ENCODE results near the gene TTI1. TPM values are rescaled to one million over a fixed set of nuclear protein-coding genes. Genes with fewer than 3 reads are reported as not detected.
A peak's percentile ranks its signal among the peaks of the same experiment; 100 is the strongest.

Gene TTI1
- total RNA-seq, 1 experiment from 2014 or later = 37.4 TPM

- H3K27me3 ChIP-seq (ENCODE audit: insufficient read depth, low read length) = no peaks in the 10 kb centered on the region
- Mint-ChIP-seq H3K9me3 (peaks cover 8 to 11% of the 10 kb centered on the region in 2 experiments; a peak in 4 of 5 replicates), H3K4me3 (no peak overlapping the region), H3K27me3 (ENCODE audit: low read depth) (peaks cover 3% of the 10 kb centered on the region), H3K4me1 (peaks cover 11 to 14% of the 10 kb centered on the region in 2 experiments; a peak in 3 of 4 replicates), H3K27ac (no peak overlapping the region; a peak in 1 of 7 replicates), H3K36me3 (ENCODE audit: insufficient read depth in 1 of 3, low read depth in 3 of 3) (peaks cover 0 to 7% (median 0%) of the 10 kb centered on the region in 3 experiments; a peak in 3 of 7 replicates)
- H3K4me2 ChIP-seq (ENCODE audit: insufficient read depth, insufficient read length, low read length) = no peak overlapping the region
- H2AK5ac ChIP-seq (ENCODE audit: insufficient read length, low read length) = no peak overlapping the region
- H2AFZ ChIP-seq (ENCODE audit: low read length) = no peak overlapping the region
- no peak overlapping the region for H2BK120ac ChIP-seq (ENCODE audit: low read depth, low read length, poor library complexity, severe bottlenecking)
- no peak overlapping the region for H3K23ac ChIP-seq (ENCODE audit: insufficient read length, low read depth, low read length)
- DNase-seq = peak; percentile 25
- no peak overlapping the region for H2BK15ac ChIP-seq (ENCODE audit: low read depth, low read length)
- H2BK5ac ChIP-seq (ENCODE audit: insufficient read length, low read length) = no peak overlapping the region
- H4K20me1 ChIP-seq (ENCODE audit: control insufficient read depth, insufficient read depth, insufficient read length) = no peaks in the 10 kb centered on the region
- no peaks in the 10 kb centered on the region for H3K4me1 ChIP-seq (ENCODE audit: insufficient read depth, low read length)
- H3K79me2 ChIP-seq (ENCODE audit: insufficient read depth, low read length) = no peaks in the 10 kb centered on the region
- no peak overlapping the region for H3K9ac ChIP-seq (ENCODE audit: extremely low read depth, insufficient read length, low read length)
- no peak overlapping the region for H4K8ac ChIP-seq (replicated peaks; ENCODE audit: insufficient read length, low read depth, low read length)
- no peak overlapping the region for H3K27ac ChIP-seq (ENCODE audit: insufficient read length, low read depth, low read length)
- H2BK20ac ChIP-seq (ENCODE audit: low read depth, low read length, poor library complexity, severe bottlenecking) = no peak overlapping the region
- no peaks in the 10 kb centered on the region for H3K9me3 ChIP-seq (ENCODE audit: control insufficient read depth, low read depth, low read length)
- no peak for TF ChIP-seq CTCF (conservative IDR thresholded peaks at IDR 0.05)
- no peak overlapping the region for H4K5ac ChIP-seq (ENCODE audit: insufficient read length, low read depth, low read length)
- no peak overlapping the region for H3K4ac ChIP-seq (ENCODE audit: low read depth, low read length)
- no peak overlapping the region for H3K14ac ChIP-seq (ENCODE audit: insufficient read depth, low read length)
- WGBS (ENCODE audit: extremely low coverage, insufficient read length, low lambda C conversion rate) = no CpG with 5 or more reads among the region's 11 CpGs
- H3K56ac ChIP-seq (ENCODE audit: insufficient read length, low read depth, low read length) = no peak overlapping the region
- no peaks in the 10 kb centered on the region for H3K79me1 ChIP-seq (ENCODE audit: insufficient read depth, low read depth, low read length, poor library complexity, severe bottlenecking)
- no peak overlapping the region for H3K18ac ChIP-seq (ENCODE audit: insufficient read length, low read depth, low read length)
- H3K23me2 ChIP-seq (ENCODE audit: insufficient read length, low read depth, low read length, poor library complexity, severe bottlenecking) = no peaks in the 10 kb centered on the region
- H2BK12ac ChIP-seq (ENCODE audit: insufficient read length, low read depth, low read length) = no peak overlapping the region
- H4K91ac ChIP-seq (ENCODE audit: insufficient read length, low read depth, low read length) = no peak overlapping the region
- H3T11ph ChIP-seq (ENCODE audit: low read length) = no peak overlapping the region
These were observed 88.7 kb downstream of the TTI1 start for GRCh38 chr20:37944456-37944981.

Data from H9 (cell line).